HFF-Myc (cell line): ENCODE measurements around the gene TAAR2.
"Not testable (repeated sequence)": the region's sequence is repeated elsewhere in the genome, so short reads cannot be mapped to it uniquely, and the experiment has no call there.

Experiments
- DNase-seq: peaks from one replicate; pipeline ENCODE4 v3.0.0-alpha.2; 2011; ENCODE audit warnings: low read depth; ENCODE audit errors: extremely low read depth
- H3K4me3 ChIP-seq: replicated peaks from 2 replicates; pipeline ENCODE4 v1.5.1; 2011; ENCODE audit warnings: low read depth, mild to moderate bottlenecking, control low read depth, low read length
- CTCF ChIP-seq: IDR thresholded peaks from 2 replicates; pipeline ENCODE4 v1.5.1; 2012; ENCODE audit warnings: mild to moderate bottlenecking, low read depth, low read length, control low read depth; ENCODE audit errors: missing control alignments

The TAAR2 gene

GRCh38 chr6:132643547-132643946, 19.5 kb upstream of the TAAR2 start:
- no peak overlapping the region for H3K4me3 ChIP-seq
- no peak for DNase-seq
- TF ChIP-seq CTCF, result no peak

GRCh38 chr6:132637135-132637534, 13.1 kb upstream of the TAAR2 start:
- H3K4me3 ChIP-seq, DNase-seq: not testable (repeated sequence)

DNA sequence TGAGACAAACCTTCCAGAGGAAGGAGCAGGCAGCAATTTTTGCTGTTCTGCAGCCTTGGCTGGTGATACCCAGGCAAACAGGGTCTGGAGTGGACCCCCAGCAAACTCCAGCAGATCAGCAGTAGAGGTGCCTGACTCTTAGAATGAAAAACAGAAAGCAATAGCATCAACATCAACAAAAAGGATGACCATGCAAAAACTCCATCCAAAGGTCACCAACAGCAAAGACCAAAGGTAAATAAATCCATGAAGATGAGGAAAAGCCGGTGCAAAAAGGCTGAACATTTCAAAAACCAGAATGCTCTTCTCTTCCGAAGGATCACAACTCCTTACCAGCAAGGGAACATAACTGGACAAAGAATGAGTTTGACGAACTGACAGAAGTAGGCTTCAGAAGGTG, 11.8 kb upstream of the TAAR2 start:
- not testable (repeated sequence) for DNase-seq, H3K4me3 ChIP-seq

- not testable (repeated sequence) for H3K4me3 ChIP-seq, DNase-seq
These were observed 11.2 kb upstream of the TAAR2 start for GRCh38 chr6:132635288-132635687.

GRCh38 chr6:132634796-132635195, 10.7 kb upstream of the TAAR2 start:
- TF ChIP-seq CTCF, result no peak
- no peak overlapping the region for H3K4me3 ChIP-seq
- DNase-seq, result no peak

- no peak overlapping the region for H3K4me3 ChIP-seq
- no peak for TF ChIP-seq CTCF
- DNase-seq, result no peak
These were observed 9.3 kb upstream of the TAAR2 start for GRCh38 chr6:132633362-132633761.

DNA sequence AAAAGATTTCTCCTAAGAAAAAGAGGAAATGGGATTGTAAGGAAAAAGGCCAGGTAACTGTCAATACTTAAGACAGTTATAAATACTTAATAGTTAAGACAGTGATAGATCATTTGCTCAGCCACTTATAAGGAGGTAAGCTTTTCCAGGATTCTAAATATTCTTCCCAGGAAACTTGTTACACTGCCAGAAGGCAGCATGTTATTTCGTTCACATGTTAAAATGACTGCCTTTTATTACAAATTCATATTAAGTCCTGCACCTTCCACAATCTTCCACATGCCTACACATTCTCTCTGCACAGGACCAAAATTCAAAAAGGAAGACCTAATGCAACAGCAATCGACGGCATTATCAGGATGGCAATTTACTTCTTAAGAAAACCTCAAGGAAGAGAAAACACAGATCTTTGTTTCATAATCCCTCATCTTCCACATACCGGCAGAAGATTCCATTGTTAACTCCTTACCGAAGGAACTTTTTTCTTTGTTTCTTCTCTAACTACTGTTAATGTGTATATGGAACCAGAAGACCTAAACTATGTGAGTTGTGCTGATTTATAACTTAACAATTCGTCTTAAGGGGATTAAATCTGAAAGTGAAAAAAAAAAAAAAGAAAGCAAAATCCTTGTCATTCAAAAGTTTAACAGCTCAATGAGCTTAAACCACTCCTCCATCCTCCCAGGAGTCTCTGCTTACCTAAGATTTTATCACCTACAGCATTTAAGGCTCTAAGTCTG, 799 bp downstream of the TAAR2 start:
- TF ChIP-seq CTCF, result no peak
- DNase-seq, result no peak
- no peak overlapping the region for H3K4me3 ChIP-seq

DNA sequence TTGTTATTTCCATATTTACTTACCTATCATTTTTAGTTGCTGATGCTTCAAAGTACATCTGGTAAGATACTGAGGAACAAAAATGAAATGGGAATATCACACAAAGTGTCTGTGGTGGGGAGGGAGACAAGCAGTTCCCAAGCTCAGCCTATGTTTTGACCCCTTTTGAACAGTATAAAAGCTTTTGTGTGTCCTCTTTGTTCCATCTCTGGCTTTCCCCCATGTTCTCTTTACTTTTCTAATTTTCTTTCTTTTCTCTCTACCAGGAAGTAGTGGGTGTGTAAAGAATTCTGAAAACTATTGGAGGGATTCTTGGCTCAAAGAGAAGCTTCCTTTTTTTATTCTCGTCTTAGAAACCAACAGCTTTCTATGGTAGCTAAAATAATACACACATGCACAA, 7.4 kb downstream of the TAAR2 start:
- no peak overlapping the region for H3K4me3 ChIP-seq
- DNase-seq, result no peak
- TF ChIP-seq CTCF, result no peak
